Islet of Langerhans (tissue), 1 donor: ENCODE results near the gene MRGPRX4.
"Not testable (repeated sequence)": the region's sequence is repeated elsewhere in the genome, so short reads cannot be mapped to it uniquely, and the experiment has no call there.

ENCODE experiments used
- FAIRE-seq: peaks from one replicate; lab custom pipeline; 2011; peaks lifted over from hg19 to GRCh38; lab: Jason Lieb, UNC

The MRGPRX4 gene

DNA sequence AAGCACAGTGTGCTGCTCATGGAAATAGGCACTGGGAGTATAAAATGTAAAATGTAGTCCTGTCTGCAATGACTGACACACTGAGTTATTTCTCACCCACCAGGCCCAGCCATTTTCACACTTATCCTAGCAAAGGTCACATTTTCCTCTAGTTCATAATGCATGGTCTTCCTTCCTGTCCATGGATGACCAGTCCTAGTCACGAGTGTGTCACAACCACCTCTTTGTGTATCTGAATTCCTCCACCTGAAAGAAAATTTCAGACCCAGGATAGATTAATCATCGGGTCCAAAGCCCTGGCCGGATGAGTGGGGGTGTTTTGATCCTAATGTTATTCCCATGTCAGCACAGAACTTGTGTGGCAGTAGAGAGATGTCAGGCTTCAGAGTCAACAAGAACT lies at the start of gene MRGPRX4:
TSS of gene MRGPRX4 (plus strand) at position 172 of the 400 bp plus-strand sequence. CDS start 420 bp downstream, outside the sequence.
- no peak for FAIRE-seq

DNA sequence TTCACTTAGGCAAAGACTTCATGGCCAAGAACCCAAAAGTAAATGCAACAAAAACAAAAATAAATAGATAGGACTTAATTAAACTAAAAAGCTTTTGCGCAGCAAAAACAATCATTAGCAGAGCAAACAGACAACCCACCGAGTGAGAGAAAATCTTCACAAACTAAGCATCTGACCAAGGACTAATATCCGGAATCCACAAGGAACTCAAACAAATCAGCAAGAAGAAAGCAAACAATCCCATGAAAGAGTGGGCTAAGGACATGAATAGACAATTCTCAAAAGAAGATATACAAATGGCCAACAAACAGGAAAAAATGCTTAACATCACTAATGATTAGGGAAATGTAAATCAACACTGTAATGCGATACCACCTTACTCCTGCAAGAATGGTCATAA lies 41.5 kb upstream of the MRGPRX4 start:
- not testable (repeated sequence) for FAIRE-seq

DNA sequence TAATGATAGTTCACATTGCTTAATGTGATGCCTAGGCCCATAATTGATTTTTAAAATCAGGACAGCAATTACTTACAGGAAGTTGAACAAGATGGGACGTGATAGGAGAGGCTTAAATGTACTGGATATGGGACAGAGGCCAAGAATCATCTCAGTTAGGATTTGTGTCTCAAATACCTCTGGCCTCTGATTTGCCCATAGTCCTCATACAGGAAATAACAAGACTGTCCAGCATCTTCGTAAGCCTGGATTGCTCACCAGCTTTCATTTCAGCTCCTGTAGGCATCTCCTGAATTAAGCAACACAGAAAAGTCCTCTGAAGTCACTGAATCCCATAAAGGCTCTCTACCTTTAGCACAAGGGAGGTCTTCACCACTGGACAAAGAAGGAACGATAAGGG lies 40.3 kb upstream of the MRGPRX4 start, which contains the start of gene MRGPRX3:
TSS of gene MRGPRX3 (plus strand) at position 231 of the 400 bp plus-strand sequence. CDS start 4,632 bp downstream, outside the sequence.
- FAIRE-seq, result no peak

DNA sequence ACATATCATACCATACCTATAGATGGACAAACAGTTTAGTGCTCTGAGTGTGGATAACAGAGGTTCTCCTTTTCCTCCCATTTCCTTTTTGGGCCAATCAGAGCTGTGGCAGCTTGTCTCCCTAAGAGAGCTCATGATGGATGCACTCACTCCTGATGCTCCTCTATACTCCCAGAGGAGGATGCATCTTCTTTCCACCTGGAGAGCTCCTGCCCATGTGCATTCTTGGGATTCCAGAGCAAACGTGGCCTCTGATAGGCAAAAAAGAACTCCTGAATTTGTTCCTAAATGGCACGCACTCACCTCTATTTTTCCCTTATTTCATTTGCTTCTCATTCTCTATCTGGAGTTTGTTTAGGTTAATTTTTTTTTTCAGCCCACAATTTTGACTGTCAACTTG lies 37.3 kb upstream of the MRGPRX4 start:
- no peak for FAIRE-seq

DNA sequence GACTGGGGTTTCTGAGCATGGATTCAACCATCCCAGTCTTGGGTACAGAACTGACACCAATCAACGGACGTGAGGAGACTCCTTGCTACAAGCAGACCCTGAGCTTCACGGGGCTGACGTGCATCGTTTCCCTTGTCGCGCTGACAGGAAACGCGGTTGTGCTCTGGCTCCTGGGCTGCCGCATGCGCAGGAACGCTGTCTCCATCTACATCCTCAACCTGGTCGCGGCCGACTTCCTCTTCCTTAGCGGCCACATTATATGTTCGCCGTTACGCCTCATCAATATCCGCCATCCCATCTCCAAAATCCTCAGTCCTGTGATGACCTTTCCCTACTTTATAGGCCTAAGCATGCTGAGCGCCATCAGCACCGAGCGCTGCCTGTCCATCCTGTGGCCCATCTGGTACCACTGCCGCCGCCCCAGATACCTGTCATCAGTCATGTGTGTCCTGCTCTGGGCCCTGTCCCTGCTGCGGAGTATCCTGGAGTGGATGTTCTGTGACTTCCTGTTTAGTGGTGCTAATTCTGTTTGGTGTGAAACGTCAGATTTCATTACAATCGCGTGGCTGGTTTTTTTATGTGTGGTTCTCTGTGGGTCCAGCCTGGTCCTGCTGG lies 35.3 kb upstream of the MRGPRX4 start:
- no peak for FAIRE-seq

DNA sequence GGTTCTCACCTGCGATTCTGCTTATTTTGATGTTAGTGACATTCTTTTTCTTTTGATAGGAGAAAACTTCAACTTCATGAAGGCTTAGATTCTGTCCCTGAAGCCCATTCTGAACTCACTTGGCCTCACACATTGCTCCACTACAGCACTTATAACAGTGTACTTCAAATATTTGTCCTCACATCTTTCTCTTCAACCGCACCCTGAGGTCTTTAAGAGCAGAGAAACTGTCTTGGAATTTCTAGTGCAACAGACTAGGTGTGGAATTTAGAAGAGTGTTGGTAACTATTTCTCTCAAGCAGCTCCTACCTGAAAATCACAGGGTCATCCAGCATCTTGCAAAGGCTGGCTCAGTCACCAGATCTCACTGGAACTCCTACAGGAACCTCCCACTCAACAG lies 32.5 kb upstream of the MRGPRX4 start:
- FAIRE-seq, result no peak

DNA sequence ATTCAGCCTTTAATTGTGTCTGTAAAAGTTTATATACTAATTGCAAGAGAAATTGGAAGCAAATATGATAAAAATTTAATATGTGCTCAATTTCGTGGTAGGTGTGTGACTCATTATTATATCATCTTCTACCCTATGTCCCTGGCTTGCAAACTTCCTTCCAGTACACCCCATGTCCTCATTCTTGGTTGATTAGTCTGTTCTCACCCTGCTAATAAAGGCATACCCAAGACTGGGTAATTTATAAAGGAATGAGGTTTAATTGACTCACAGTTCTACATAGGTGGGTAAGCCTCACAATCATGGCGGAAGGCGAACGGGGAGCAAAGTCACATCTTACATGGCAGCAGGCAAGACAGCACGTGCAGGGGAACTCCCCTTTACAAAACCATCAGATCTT lies 28.4 kb upstream of the MRGPRX4 start:
- no peak for FAIRE-seq

DNA sequence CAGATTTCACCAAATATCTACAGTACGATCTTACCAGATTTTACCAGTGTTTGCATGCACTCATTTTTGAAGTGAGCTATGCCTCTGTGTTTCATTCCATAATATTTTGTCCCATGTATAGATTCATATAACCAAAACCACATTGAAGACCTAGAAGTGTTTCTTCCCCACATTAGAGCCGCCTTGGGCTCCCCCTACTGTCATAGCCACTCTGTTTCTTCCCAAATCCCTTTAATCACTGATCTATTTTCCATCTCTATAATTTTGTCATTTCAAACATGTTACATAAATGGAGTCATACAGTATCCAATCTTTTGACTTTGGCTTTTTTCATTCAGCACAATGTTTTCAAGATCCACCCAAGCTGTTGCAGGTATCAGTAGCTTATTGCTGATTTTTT lies 27.6 kb upstream of the MRGPRX4 start:
- no peak for FAIRE-seq

DNA sequence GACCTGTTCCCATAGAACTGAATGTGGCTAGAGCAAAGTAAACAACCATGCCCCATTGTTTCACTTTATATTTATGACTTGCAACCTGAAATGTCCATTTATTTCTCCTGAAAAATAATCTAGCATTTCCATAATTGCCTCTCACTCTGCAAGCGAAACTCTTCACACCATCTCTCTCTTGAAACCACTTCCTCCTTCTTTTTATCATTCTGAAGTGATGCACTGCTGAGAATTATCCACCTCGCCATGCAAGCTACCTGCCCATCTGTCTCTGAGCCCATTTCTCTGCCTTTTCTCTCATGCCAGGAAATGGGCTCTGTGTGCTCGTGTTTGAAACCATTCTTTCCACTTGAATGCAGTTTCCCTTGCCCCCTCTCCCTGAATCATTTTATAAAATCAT lies 26.8 kb upstream of the MRGPRX4 start:
- no peak for FAIRE-seq

DNA sequence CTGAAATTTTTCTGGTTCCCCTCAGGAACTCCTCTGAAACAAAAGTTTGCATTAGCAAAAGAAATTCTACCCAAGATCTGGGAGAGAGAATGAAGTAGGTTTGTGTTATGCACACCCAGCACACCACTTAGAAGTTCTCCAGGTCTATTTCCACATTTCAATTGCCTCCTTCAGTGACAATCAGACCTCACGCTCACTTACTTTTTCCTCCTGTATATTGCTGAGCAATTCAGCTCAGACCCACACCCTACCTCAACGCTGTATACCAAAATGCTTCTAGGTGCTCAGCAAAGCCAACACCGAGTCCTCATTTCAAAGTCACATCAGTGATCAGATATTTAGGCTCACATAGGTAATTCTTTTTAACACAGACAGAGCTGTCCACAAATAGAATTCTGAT lies 21.1 kb upstream of the MRGPRX4 start:
- no peak for FAIRE-seq

DNA sequence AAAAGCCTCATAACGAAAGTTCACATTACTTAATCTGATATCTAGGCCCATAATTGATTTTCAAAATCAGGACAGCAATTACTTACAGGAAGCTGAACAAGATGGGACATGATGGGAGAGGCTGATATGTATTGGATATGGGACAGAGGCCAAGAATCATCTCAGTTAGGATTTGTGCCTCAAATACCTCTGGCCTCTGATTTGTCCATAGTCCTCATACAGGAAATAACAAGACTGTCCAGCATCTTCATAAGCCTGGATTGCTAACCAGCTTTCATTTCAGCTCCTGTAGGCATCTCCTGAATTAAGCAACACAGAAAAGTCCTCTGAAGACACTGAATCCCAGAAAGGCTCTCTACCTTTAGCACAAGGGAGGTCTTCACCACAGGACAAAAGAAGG lies 4.3 kb upstream of the MRGPRX4 start:
- FAIRE-seq, result no peak

DNA sequence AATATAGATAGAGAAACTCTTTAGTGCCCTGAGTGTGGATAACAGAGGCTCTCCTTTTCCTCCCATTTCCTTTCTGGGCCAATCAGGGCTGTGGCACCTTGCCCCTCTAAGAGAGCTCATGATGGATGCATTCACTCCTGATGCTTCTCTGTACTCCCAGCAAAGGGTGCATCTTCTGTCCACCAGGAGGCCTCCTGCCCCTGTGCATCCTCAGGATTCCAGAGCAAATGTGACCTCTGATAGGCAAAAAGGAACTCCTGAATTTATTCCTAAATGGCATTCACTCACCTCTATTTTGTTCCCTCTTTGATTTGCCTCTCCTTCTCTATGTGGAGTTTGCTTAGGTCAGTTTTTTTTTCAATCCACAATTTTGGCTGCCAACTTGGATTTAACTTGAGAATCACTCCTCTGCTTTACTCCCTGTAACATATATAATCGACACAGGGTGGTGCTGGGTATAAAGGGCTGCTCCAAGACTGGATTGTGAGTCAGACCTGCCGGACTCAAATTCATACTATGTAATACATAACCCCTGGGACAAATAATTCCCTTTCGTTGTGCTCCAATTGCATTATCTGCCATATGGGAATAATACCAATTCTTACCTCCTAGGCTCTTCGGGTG lies 1.1 kb upstream of the MRGPRX4 start:
- no peak for FAIRE-seq

DNA sequence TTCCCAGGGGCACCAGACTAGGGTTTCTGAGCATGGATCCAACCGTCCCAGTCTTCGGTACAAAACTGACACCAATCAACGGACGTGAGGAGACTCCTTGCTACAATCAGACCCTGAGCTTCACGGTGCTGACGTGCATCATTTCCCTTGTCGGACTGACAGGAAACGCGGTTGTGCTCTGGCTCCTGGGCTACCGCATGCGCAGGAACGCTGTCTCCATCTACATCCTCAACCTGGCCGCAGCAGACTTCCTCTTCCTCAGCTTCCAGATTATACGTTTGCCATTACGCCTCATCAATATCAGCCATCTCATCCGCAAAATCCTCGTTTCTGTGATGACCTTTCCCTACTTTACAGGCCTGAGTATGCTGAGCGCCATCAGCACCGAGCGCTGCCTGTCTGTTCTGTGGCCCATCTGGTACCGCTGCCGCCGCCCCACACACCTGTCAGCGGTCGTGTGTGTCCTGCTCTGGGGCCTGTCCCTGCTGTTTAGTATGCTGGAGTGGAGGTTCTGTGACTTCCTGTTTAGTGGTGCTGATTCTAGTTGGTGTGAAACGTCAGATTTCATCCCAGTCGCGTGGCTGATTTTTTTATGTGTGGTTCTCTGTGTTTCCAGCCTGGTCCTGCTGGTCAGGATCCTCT lies 709 bp downstream of the MRGPRX4 start:
- no peak for FAIRE-seq

DNA sequence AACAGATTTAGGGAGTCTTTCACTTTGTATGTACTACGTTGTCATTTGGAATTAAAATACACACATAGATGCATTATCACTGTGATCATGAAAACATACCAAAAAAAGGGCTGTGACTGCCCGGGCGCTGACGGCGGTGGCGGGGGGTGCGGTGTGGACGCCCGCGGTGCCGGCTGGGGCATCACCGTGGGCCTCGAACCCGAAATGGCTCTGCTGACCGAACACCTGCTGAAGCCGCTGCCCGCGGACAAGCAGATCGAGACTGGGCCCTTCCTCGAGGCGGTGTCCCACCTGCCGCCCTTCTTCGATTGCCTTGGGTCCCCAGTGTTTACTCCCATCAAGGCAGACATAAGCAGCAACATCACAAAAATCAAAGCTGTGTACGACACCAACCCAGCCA lies 16.2 kb downstream of the MRGPRX4 start:
- FAIRE-seq, result no peak

DNA sequence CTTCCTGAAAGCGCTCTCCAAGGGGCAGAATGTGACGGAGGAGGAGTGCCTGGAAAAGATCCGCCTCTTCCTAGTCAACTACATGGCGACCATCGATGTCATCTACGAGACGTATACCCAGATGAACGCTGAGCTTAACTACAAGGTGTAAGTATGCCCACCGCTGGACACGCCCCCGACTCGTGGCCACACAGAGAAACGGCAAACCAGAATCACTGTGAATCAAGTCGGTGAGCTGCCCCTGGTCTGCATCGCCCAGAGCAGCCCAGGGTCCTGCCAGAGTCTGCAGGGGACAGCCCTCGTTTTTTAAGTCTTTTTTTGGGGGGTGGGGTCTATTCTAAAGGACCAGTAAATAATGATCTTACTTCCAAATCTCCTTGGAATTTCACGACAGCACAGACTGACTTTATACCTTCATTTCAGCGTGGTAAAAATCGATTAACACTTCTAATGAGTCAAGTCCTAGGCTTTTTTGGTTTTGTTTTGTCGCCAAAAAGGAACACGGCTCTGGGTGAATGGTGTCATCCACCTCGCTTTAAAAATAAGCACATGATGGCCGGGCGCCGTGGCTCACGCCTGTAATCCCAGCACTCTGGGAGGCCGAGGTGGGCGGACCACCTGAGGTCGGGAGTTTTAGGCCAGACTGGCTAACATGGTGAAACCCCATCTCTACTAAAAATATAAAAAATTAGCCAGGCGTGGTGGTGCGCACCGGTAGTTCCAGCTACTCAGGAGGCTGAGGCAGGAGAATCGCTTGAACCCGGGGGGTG lies 17.0 kb downstream of the MRGPRX4 start:
- FAIRE-seq, result not testable (repeated sequence)

DNA sequence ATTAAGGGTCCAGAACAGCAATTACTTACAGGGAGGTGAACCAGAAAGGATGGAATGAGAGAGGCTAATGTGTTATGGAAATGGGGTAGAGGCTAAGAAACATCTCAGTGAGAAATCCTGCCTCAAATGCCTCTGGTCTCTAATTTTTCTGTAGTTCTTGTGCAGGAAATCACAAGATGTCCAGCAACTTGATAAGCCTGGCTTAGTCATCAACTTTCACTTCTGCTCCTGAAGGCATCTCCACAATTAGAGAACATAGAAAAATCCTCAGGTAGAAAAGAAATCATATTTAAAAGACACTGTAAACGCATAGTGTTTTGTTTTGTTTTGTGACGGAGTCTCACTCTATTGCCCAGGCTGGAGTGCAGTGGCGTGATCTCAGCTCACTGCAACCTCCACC lies 18.7 kb downstream of the MRGPRX4 start:
- FAIRE-seq, result no peak

DNA sequence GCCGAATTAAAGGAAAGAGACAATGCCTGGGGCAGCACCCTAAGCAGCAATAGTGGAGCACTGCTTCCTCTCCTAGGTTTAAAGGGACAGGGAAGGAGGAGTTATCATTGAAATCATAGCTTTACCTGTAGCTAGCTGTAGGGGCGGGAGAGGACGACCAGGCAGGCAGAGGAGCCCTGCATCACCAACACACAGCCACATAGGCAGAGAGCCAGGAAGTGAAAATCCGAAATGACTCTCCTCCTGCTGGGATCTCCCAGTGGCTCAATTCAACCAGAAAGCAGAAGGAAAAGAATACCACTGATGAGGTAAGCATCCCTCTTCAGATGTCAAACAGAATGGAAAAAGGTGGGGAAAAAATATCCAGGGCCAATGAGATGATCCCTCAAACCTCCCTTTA lies 20.4 kb downstream of the MRGPRX4 start:
- no peak for FAIRE-seq

DNA sequence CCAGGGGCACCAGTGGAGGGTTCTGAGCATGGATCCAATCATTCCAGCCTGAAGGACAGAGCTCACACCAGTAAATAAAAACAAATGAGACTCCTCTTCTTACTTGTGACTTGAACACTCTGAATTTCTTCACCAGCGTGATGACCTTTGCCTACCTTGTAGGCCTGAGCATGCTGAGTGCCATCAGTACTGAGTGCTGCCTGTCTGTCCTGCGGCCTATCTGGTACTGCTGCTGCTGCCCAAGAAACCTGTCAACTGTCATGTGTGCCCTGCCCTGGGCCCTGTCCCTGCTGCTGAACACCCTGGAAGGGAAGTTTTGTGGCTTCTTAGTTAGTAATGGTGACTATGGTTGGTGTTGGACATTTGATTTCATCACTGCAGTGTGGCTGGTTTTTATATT lies 23.9 kb downstream of the MRGPRX4 start:
- no peak for FAIRE-seq

DNA sequence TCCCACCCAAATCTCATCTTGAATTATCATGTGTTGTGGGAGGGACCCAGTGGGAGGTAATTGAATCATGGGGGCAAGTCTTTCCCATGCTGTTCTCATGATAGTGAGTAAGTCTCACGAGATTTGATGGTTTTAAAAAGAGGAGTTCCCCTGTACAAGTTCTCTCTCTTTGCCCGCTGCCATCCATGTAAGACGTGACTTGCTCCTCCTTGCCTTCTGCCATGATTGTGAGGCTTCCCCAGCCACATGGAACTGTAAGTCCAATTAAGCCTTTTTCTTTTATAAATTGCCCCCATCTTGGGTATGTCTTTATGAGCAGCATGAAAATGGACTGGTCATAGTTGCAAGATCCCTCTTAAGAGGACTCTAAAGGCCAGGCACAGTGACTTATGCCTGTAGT lies 25.1 kb downstream of the MRGPRX4 start:
- not testable (repeated sequence) for FAIRE-seq

DNA sequence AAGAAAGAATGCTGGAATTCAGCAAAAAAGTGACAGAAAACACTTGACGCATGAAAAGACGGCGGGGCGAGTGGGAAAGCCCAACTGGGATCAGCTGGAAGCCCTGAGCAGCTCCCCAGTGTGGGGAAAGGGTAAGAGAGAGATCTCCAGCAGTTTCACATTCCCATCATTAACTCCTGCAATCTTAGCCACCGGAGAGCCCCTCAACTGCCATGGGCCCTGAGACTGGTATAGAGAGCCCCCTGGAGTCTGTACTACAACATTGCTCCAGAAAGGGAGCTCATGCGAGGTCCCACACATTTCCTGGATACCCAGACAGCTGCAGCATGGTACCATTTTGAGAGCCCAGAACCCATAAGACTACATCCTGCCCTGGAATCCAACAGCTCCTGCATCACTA lies 31.1 kb downstream of the MRGPRX4 start:
- no peak for FAIRE-seq

DNA sequence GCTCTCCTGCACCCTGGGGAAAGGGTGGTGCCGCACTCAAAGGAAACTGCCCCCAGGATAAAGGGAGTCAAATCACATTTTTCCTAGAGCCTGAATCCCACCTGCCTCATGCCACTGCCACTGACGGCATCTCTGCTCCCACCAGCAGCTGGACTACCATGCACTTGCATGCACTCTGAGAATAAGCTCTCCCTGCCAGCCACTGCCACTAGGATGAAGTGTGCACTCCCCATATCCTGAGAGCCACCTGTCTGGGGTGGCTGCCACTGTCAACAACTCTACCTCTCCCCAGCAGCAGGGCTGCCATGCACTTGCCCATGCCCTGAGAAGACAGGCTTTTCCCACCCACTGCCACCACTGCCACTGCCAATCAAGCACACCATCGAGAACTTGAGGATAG lies 31.6 kb downstream of the MRGPRX4 start:
- no peak for FAIRE-seq

DNA sequence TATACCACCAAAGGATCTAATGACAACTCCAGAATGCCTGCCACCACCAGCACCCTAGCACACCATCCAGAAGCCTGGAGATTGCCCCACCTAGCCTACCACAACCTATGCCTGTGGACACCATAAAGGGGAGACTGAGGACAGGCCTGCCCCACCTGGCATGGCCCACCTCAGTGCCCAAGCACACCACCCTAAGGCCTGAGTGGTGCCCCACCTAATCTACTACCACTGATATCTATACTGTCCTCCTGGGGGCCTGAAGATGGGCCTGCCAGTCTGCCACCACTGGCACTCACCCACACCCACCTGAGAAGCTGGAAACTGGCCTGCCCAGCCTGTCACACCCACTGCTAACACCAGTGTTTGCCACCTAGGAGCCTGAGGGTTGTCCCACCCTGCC lies 32.1 kb downstream of the MRGPRX4 start:
- no peak for FAIRE-seq

DNA sequence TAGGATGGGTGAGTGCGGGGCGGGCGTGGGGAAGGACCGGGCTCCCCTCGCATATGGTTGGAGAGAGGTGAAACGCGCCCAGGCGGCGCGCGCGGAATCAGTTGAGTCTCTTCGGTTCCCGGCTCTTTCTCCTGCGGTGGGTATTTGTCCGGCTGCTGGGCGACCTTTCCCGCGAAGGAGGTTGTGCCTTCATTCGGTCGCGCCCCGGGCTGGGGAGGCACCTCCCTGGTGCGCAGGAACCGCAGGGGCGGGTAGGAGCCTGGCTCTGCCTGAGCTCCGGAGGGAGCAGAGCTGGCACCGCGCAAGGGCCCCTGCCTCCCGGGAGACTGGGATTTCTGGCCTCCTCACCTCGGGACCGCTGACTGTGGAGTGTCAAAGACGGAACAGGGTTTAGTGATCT lies 36.4 kb downstream of the MRGPRX4 start:
- no peak for FAIRE-seq
